H1 (cell line): ENCODE results near the gene BAD. TPM values are rescaled to one million over a fixed set of nuclear protein-coding genes. Genes with fewer than 3 reads are reported as not detected.

Experiments used
- CTCF ChIA-PET: fragments of 300-600 bp; sonication (Branson Sonifier 250); formaldehyde crosslinking; loops from one replicate; lab custom pipeline; 2021; ENCODE audit not compliant: partially characterized antibody; lab: Charles Lee
- POLR2A ChIA-PET: fragments of 300-600 bp; sonication (Branson Sonifier 250); formaldehyde crosslinking; loops from one replicate; lab custom pipeline; 2021; ENCODE audit warnings: inconsistent platforms; ENCODE audit not compliant: partially characterized antibody; lab: Charles Lee
- DNase-seq, 2 experiments: peaks; one replicate each; pipeline versions ENCODE4 v3.0.0 to v3.0.0-alpha.2; 2010 to 2022; ENCODE audit warnings: low spot score in 2 of 2, low read depth in 1 of 2, mixed read lengths in 1 of 2
- FAIRE-seq: peaks from 2 replicates; lab custom pipeline; 2011; peaks lifted over from hg19 to GRCh38; lab: Jason Lieb, UNC
- H2AFZ ChIP-seq: 2 replicates; pipeline ENCODE4 v1.8.1; 2012; ENCODE audit warnings: low read length, inconsistent platforms
- H2AK5ac ChIP-seq: 2 replicates; pipeline ENCODE4 v1.6.1; 2013; ENCODE audit warnings: low read depth, low read length
- H2BK120ac ChIP-seq: replicated peaks from 2 replicates; pipeline ENCODE3; 2013; ENCODE audit warnings: low read depth, low read length, inconsistent platforms
- H2BK12ac ChIP-seq: 2 replicates; pipeline ENCODE4 v1.6.1; 2013; ENCODE audit warnings: low read depth, low read length
- H2BK15ac ChIP-seq: 2 replicates; pipeline ENCODE4 v1.6.1; 2013; ENCODE audit warnings: low read length
- H2BK20ac ChIP-seq: 2 replicates; pipeline ENCODE4 v1.6.1; 2013; ENCODE audit warnings: low read length
- H2BK5ac ChIP-seq: 2 replicates; pipeline ENCODE4 v1.6.1; 2013; ENCODE audit warnings: low read depth, low read length
- H3K14ac ChIP-seq: 2 replicates; pipeline ENCODE4 v1.6.1; 2013; ENCODE audit warnings: inconsistent platforms; ENCODE audit not compliant: insufficient read length
- H3K18ac ChIP-seq: 2 replicates; pipeline ENCODE4 v1.6.1; 2013; ENCODE audit warnings: low read length; ENCODE audit errors: extremely low read depth
- H3K23ac ChIP-seq: 2 replicates; pipeline ENCODE4 v1.6.1; 2013; ENCODE audit warnings: inconsistent platforms; ENCODE audit not compliant: insufficient read length
- H3K23me2 ChIP-seq: 2 replicates; pipeline ENCODE4 v1.6.1; 2013; ENCODE audit warnings: low read depth, low read length
- H3K27ac ChIP-seq: 2 replicates; pipeline ENCODE4 v1.6.1; 2011; ENCODE audit warnings: low read depth, low read length, inconsistent platforms
- H3K27me3 ChIP-seq, 4 experiments: replicated peaks in 1 of 4; 1 replicate in 1 of 4; 2 replicates in 3 of 4; pipeline versions ENCODE4 v1.6.1 to v1.8.1; 2011 to 2013; ENCODE audit warnings: low read length in 3 of 4, mild to moderate bottlenecking in 3 of 4, inconsistent platforms in 2 of 4, mixed read lengths in 2 of 4, moderate library complexity in 1 of 4; ENCODE audit not compliant: control insufficient read depth in 3 of 4, insufficient read depth in 3 of 4; ENCODE audit errors: extremely low read depth in 1 of 4
- H3K36me3 ChIP-seq, 4 experiments: 2 replicates each; pipeline versions ENCODE4 v1.6.1 to v1.8.1; 2011 to 2013; ENCODE audit warnings: mild to moderate bottlenecking in 4 of 4, low read length in 3 of 4, moderate library complexity in 2 of 4, control low read depth in 1 of 4, inconsistent platforms in 1 of 4; ENCODE audit not compliant: insufficient read depth in 4 of 4, control insufficient read depth in 2 of 4
- H3K4ac ChIP-seq: replicated peaks from 2 replicates; pipeline ENCODE3; 2013; ENCODE audit warnings: low read length, low read depth, mixed read lengths, inconsistent platforms; ENCODE audit not compliant: insufficient read length
- H3K4me1 ChIP-seq, 4 experiments: replicated peaks in 1 of 4; 1 replicate in 1 of 4; 2 replicates in 3 of 4; pipeline versions ENCODE4 v1.6.1 to v1.8.1; 2011 to 2013; ENCODE audit warnings: low read length in 3 of 4, inconsistent platforms in 2 of 4, mixed read lengths in 1 of 4; ENCODE audit not compliant: insufficient read depth in 4 of 4, control insufficient read depth in 3 of 4
- H3K4me2 ChIP-seq, 2 experiments: 2 replicates each; pipeline versions ENCODE4 v1.6.1 to v1.8.1; 2011 to 2013; ENCODE audit warnings: low read depth in 2 of 2, low read length in 2 of 2, control low read depth in 1 of 2, inconsistent platforms in 1 of 2, mild to moderate bottlenecking in 1 of 2; ENCODE audit not compliant: insufficient read depth in 1 of 2
- H3K4me3 ChIP-seq, 4 experiments: fragments of 200-600, 300-600 bp in 1 of 4; sonication (generic), shearing (Covaris generic), sonication (Bioruptor Twin) in 1 of 4; 2 replicates each; pipeline versions ENCODE4 v1.5.1 to v1.8.1; 2011 to 2016; ENCODE audit warnings: low read length in 4 of 4, low read depth in 3 of 4, control low read depth in 2 of 4, inconsistent platforms in 2 of 4, mild to moderate bottlenecking in 2 of 4, mixed read lengths in 1 of 4, moderate library complexity in 1 of 4; ENCODE audit not compliant: insufficient read depth in 2 of 4; ENCODE audit errors: extremely low read depth in 1 of 4
- H3K56ac ChIP-seq: replicated peaks from 2 replicates; pipeline ENCODE3; 2013; ENCODE audit warnings: low read depth, mild to moderate bottlenecking, mixed read lengths, low read length, inconsistent platforms; ENCODE audit not compliant: insufficient read length
- H3K79me1 ChIP-seq: 2 replicates; pipeline ENCODE4 v1.6.1; 2013; ENCODE audit warnings: low read depth, low read length, control low read depth
- H3K79me2 ChIP-seq, 2 experiments: 2 replicates each; pipeline versions ENCODE4 v1.6.1 to v1.8.1; 2012 to 2013; ENCODE audit warnings: low read length in 2 of 2, mild to moderate bottlenecking in 2 of 2, inconsistent platforms in 1 of 2; ENCODE audit not compliant: insufficient read depth in 2 of 2, control insufficient read depth in 1 of 2
- H3K9ac ChIP-seq, 4 experiments: replicated peaks in 1 of 4; 1 replicate in 1 of 4; 2 replicates in 3 of 4; pipeline versions ENCODE4 v1.6.1 to v1.8.1; 2011 to 2013; ENCODE audit warnings: low read depth in 3 of 4, low read length in 3 of 4, control low read depth in 2 of 4, mild to moderate bottlenecking in 2 of 4, moderate library complexity in 2 of 4, inconsistent platforms in 1 of 4; ENCODE audit errors: extremely low read depth in 1 of 4
- H3K9me3 ChIP-seq, 2 experiments: 2 replicates each; pipeline versions ENCODE4 v1.6.1 to v1.8.1; 2012 to 2013; ENCODE audit warnings: mild to moderate bottlenecking in 2 of 2, moderate library complexity in 2 of 2, control low read depth in 1 of 2, inconsistent platforms in 1 of 2, low read depth in 1 of 2, low read length in 1 of 2, mixed read lengths in 1 of 2; ENCODE audit not compliant: insufficient read depth in 2 of 2
- H4K20me1 ChIP-seq, 2 experiments: replicated peaks in 1 of 2; 2 replicates each; pipeline versions ENCODE3 to v1.8.1; 2011 to 2013; ENCODE audit warnings: inconsistent platforms in 2 of 2, low read length in 2 of 2, mild to moderate bottlenecking in 1 of 2; ENCODE audit not compliant: insufficient read depth in 2 of 2, control insufficient read depth in 1 of 2
- H4K5ac ChIP-seq: 2 replicates; pipeline ENCODE4 v1.6.1; 2013; ENCODE audit warnings: low read length, low read depth, mixed read lengths, inconsistent platforms; ENCODE audit not compliant: insufficient read length
- H4K8ac ChIP-seq: 2 replicates; pipeline ENCODE4 v1.8.0; 2013; ENCODE audit warnings: mild to moderate bottlenecking, moderate library complexity, low read length, inconsistent platforms; ENCODE audit not compliant: insufficient read depth; ENCODE audit errors: extremely low read depth
- H4K91ac ChIP-seq: replicated peaks from 2 replicates; pipeline ENCODE3; 2013; ENCODE audit warnings: low read length, mixed read lengths, inconsistent platforms; ENCODE audit not compliant: insufficient read length
- EZH2 ChIP-seq: fragments of 200-600 bp; sonication (generic); IDR thresholded peaks from 2 replicates; pipeline ENCODE4 v1.7.1; 2012; ENCODE audit warnings: low read depth, mild to moderate bottlenecking, moderate library complexity, low read length, inconsistent platforms; ENCODE audit not compliant: severe bottlenecking
- JUN ChIP-seq: IDR thresholded peaks from 2 replicates; pipeline ENCODE4 v1.6.1; 2011; ENCODE audit warnings: low read depth, mild to moderate bottlenecking, improper control_type of control experiment, low read length
- NANOG ChIP-seq: IDR thresholded peaks from 2 replicates; pipeline ENCODE4 v1.6.1; 2011; ENCODE audit warnings: low read length, low read depth, mild to moderate bottlenecking, inconsistent platforms; ENCODE audit not compliant: insufficient read depth, poor library complexity, severe bottlenecking
- RNF2 ChIP-seq: fragments of 200-900, 300-1000 bp; sonication (generic); IDR thresholded peaks from 2 replicates; pipeline ENCODE4 v1.7.1; 2016; ENCODE audit warnings: borderline replicate concordance, low read depth, mild to moderate bottlenecking, antibody characterized with exemption, low read length; ENCODE audit not compliant: poor library complexity, severe bottlenecking; ENCODE audit errors: missing control alignments
- WGBS, 2 experiments: shearing (Covaris generic) in 1 of 2; methylation state at CpG; one replicate each; pipeline versions ENCODE4 v1.1.6 to v1.1.7; 2013 to 2015; ENCODE audit warnings: low lambda C conversion rate in 2 of 2, mixed read lengths in 2 of 2, inconsistent platforms in 1 of 2, low coverage in 1 of 2, missing lambda C conversion rate in 1 of 2; ENCODE audit not compliant: insufficient replicate concordance in 2 of 2, insufficient coverage in 1 of 2, insufficient read length in 1 of 2; ENCODE audit errors: extremely low coverage in 1 of 2, missing lambda C conversion rate in 1 of 2; 5-methylcytosine and 5-hydroxymethylcytosine counted together
- polyA plus RNA-seq, 7 experiments: library from polyadenylated mRNA; depleted of rRNA in 3 of 7; stranded (reverse) in 5 of 7; unstranded in 2 of 7; fragments of >200 nt in 5 of 7; fragments of 200-250 nt in 2 of 7; gene quantifications; 1 replicate in 5 of 7; 2 replicates in 1 of 7; 4 replicates in 1 of 7; pipeline versions ENCODE4 v1.2.1 to v1.2.3, GENCODE V29; 2011 to 2013; ENCODE audit warnings: missing spikeins in 2 of 7, mixed read lengths in 2 of 7
- total RNA-seq: library from RNA; stranded (reverse); fragmentation: NEBNext Ultra II Directional; extraction: Animal tissue kit (Norgen Biotek cat#: 25700); gene quantifications from 2 replicates; pipeline ENCODE4 v1.2.1, GENCODE V29; 2021
- TF ChIP-seq, protein P1 (sequence below): IDR thresholded peaks from 2 replicates; pipeline ENCODE4 v1.6.1; 2012; ENCODE audit warnings: inconsistent platforms

The BAD gene
- total and polyA plus RNA-seq, 2 of the 8 experiments (the other 6 are each of a cell fraction or from before 2014, with no cell fraction given) = 23.1 to 33.7 TPM

DNA sequence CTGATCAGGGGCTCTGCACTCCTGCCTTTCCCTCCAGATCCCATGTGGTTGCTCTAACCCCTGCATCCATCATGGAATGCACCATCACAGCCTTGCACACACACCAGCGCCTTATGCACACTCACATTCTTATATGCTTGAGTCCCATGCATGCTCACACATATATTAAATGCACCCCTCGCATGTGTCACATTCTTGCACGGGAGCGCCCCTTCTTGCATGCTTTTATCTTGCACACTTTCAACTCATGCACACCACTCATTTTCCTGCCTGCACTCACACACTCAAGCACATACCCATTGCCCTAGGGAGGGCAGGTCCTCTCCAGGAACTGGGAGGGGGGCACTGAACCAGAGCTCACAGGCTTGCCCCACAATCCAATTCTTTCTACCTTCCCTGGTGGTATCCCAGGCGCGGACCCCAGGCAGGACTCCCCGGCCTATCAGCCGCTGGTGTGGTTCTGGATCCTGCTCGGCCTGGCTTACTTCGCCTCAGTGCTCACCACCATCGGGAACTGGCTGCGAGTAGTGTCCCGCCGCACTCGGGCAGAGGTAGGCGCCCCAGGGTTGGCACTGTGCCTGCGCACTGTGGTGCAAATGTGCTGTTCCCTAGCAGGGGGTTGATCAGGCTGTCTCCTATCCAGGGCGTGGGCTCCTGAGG lies 13.4 kb upstream of the BAD start:
- Histone ChIP-seq H3K18ac (no peak overlapping the region), H3K9ac (no peak overlapping the region), H2BK120ac (no peak overlapping the region), H3K27me3 (peaks cover 70 to 91% (median 83%) of the 10 kb centered on the region in 4 experiments), H3K56ac (no peak overlapping the region), H4K5ac (no peak overlapping the region), H3K36me3 (no peaks in the 10 kb centered on the region; a peak in 1 of 8 replicates), H3K4ac (no peak overlapping the region), H2BK12ac (0 out of 2 replicates have a peak overlapping the region, but pooled peaks have one; percentile 60), H3K79me2 (no peaks in the 10 kb centered on the region), H3K23me2 (peaks cover 7% of the 10 kb centered on the region; the same call in 1 of the 2 replicates), H3K23ac (peak overlapping the region; percentile 66), H3K4me3 (peak overlapping the region in 2 of 4 experiments; percentile 6 to 47; a peak in 2 of 8 replicates), H4K91ac (no peak overlapping the region), H3K27ac (no peak overlapping the region), H2AFZ (no peak overlapping the region), H2AK5ac (no peak overlapping the region), H3K14ac (no peak overlapping the region), H2BK20ac (peak overlapping the region; percentile 61; the same call in 1 of the 2 replicates), H2BK5ac (no peak overlapping the region), H4K20me1 (peaks cover 0 to 14% of the 10 kb centered on the region in 2 experiments), H4K8ac (no peak overlapping the region; the same call in 1 of the 2 replicates), H3K4me1 (peaks cover 0 to 23% (median 14%) of the 10 kb centered on the region in 4 experiments; a peak in 5 of 7 replicates), H3K79me1 (no peaks in the 10 kb centered on the region), H3K9me3 (no peaks in the 10 kb centered on the region; a peak in 1 of 4 replicates), H3K4me2 (peak overlapping the region; percentile 57 to 63; a peak in 2 of 4 replicates), H2BK15ac (no peak overlapping the region)
- WGBS, 2 experiments = 66% methylated on average over 18 of the region's 18 CpGs; no CpG with 5 or more reads in 1 of the 2 experiments
- CTCF ChIA-PET = interaction anchor here (1.2 to 2.6 kb wide), 3 partner anchors 26 to 86 kb away, joined by 4 to 10 read pairs (median 5); no protein-coding TSS in a partner anchor
- POLR2A ChIA-PET = interaction anchor here (0.7 to 1.9 kb wide), 9 partner anchors 8 to 66 kb away, joined by 3 to 14 read pairs (median 3); partner anchors contain the start of genes BAD, GPR137, PRDX5 and TRMT112
- no peak for FAIRE-seq
- peak in 1 of 2 experiments; percentile 56 for DNase-seq
- TF ChIP-seq JUN = no peak
- TF ChIP-seq RNF2 = peak; percentile 72
- peak; percentile 73 for TF ChIP-seq EZH2
- TF ChIP-seq NANOG = no peak
- TF ChIP-seq, protein P1, sequence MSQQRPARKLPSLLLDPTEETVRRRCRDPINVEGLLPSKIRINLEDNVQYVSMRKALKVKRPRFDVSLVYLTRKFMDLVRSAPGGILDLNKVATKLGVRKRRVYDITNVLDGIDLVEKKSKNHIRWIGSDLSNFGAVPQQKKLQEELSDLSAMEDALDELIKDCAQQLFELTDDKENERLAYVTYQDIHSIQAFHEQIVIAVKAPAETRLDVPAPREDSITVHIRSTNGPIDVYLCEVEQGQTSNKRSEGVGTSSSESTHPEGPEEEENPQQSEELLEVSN = peak; percentile 26; the same call in 1 of the 2 replicates
